Suprapubic skin (tissue), 4 donors: Measurements from ENCODE around the gene TIMM50.

Experiments used
- EP300 ChIP-seq: sonication (generic); formaldehyde crosslinking; IDR thresholded peaks from one replicate; pipeline ENCODE4 v1.6.1; 2017; ENCODE audit warnings: antibody characterized with exemption
- POLR2A ChIP-seq, 2 donors: fragments of 450-650 bp; IDR thresholded peaks; one replicate each; pipeline ENCODE4 v1.6.1; 2017; ENCODE audit warnings: antibody characterized with exemption in 2 of 2, mild to moderate bottlenecking in 2 of 2, moderate library complexity in 2 of 2
- POLR2AphosphoS5 ChIP-seq, 3 donors: sonication (generic); formaldehyde crosslinking; IDR thresholded peaks; one replicate each; pipeline ENCODE4 v1.6.1; 2017; ENCODE audit warnings: antibody characterized with exemption in 3 of 3
- TF ChIP-seq, protein P1 (sequence below), 2 donors: fragments of 200-600 bp in 1 of 2; fragments of 450-650 bp in 1 of 2; sonication (generic) in 1 of 2; IDR thresholded peaks; one replicate each; pipeline ENCODE4 v1.5.1; 2016 to 2019; ENCODE audit warnings: antibody characterized with exemption in 2 of 2, mild to moderate bottlenecking in 1 of 2, moderate library complexity in 1 of 2

DNA sequence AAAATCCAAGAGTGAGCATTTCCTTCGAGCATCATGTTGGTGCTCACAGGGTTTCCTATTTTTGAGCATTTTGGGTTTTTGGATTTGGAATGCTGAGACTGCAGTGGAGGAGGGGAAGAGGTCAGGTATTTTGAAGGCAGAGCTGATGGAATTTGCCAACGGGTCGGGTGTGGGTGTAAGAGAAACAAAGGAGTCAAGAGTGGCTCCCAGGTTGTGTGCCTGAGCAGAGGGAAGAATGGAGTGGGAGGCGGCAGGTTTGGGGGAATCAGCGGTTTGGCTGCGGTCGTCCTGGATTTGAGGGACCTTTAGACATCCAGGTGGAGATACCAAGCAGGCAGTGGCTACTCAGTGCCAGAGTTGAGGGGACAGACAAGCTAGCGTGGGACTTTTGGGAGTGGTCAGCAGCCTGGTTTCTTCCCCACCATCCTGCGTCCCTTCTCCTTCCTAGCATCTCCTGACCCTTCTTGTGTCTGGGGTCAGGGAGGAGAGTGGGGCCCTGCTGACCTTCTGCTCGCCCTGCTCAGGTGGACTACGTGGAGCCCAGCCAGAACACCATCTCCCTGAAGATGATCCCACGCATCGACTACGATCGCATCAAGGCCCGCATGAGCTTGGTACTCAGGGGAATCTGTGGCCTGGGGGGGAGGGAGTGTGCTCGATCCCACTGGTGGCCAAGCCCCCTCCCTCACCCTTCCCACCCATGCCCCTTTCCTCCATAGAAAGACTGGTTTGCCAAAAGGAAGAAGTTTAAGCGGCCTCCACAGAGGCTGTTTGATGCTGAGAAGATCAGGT is 14.5 kb upstream of the TIMM50 start:
- no peak for TF ChIP-seq POLR2AphosphoS5 (IDR thresholded peaks at IDR 0.05)
- TF ChIP-seq, protein P1, sequence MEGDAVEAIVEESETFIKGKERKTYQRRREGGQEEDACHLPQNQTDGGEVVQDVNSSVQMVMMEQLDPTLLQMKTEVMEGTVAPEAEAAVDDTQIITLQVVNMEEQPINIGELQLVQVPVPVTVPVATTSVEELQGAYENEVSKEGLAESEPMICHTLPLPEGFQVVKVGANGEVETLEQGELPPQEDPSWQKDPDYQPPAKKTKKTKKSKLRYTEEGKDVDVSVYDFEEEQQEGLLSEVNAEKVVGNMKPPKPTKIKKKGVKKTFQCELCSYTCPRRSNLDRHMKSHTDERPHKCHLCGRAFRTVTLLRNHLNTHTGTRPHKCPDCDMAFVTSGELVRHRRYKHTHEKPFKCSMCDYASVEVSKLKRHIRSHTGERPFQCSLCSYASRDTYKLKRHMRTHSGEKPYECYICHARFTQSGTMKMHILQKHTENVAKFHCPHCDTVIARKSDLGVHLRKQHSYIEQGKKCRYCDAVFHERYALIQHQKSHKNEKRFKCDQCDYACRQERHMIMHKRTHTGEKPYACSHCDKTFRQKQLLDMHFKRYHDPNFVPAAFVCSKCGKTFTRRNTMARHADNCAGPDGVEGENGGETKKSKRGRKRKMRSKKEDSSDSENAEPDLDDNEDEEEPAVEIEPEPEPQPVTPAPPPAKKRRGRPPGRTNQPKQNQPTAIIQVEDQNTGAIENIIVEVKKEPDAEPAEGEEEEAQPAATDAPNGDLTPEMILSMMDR (IDR thresholded peaks at IDR 0.05): no peak
- TF ChIP-seq POLR2A (IDR thresholded peaks at IDR 0.05): no peak
- TF ChIP-seq EP300: no peak
